Endothelial cell of umbilical vein (primary cell): ENCODE results near the gene NPPB. TPM values are rescaled to one million over a fixed set of nuclear protein-coding genes. Genes with fewer than 3 reads are reported as not detected.

ENCODE experiments used
- BruUV-seq: library from RNA; stranded (reverse); fragments of 400-500 nt; replicated peaks from 2 replicates; lab custom pipeline; 2021; lab: Mats Ljungman, UMichigan
- CTCF ChIA-PET: fragments of 300-600, 350-600 bp; sonication (Branson Sonifier 250); formaldehyde crosslinking; loops from one replicate; lab custom pipeline; 2021; ENCODE audit warnings: antibody characterized with exemption, inconsistent platforms; lab: Charles Lee
- POLR2A ChIA-PET: fragments of 300-600, 350-600 bp; sonication (Branson Sonifier 250); formaldehyde crosslinking; loops from one replicate; lab custom pipeline; 2021; ENCODE audit warnings: antibody characterized with exemption, inconsistent platforms; lab: Charles Lee
- DNase-seq: peaks from one replicate; pipeline ENCODE4 v3.0.0-alpha.2; 2011; ENCODE audit warnings: low read depth, low spot score
- FAIRE-seq: peaks from 2 replicates; lab custom pipeline; 2011; peaks lifted over from hg19 to GRCh38; lab: Jason Lieb, UNC
- H2AFZ ChIP-seq: 2 replicates; pipeline ENCODE4 v1.6.0; 2012; ENCODE audit warnings: low read depth, low read length, control low read depth, inconsistent platforms
- H3K27ac ChIP-seq: 2 replicates; pipeline ENCODE4 v1.5.1; 2011; ENCODE audit warnings: low read depth, mild to moderate bottlenecking, control low read depth, low read length, moderate library complexity; ENCODE audit not compliant: insufficient read depth
- H3K27me3 ChIP-seq, 2 experiments: 2 replicates each; pipeline versions ENCODE4 v1.6.0 to v1.6.1; 2011; ENCODE audit warnings: low read length in 2 of 2, mixed read lengths in 1 of 2; ENCODE audit not compliant: control insufficient read depth in 2 of 2, insufficient read depth in 2 of 2
- H3K36me3 ChIP-seq, 2 experiments: 2 replicates in 1 of 2; 3 replicates in 1 of 2; pipeline ENCODE4 v1.5.1; 2011; ENCODE audit warnings: low read length in 2 of 2, mild to moderate bottlenecking in 1 of 2, moderate library complexity in 1 of 2; ENCODE audit not compliant: control insufficient read depth in 2 of 2, insufficient read depth in 2 of 2; ENCODE audit errors: extremely low read depth in 1 of 2
- H3K4me1 ChIP-seq: 3 replicates; pipeline ENCODE4 v1.5.1; 2011; ENCODE audit warnings: mild to moderate bottlenecking, low read length; ENCODE audit not compliant: control insufficient read depth, insufficient read depth; ENCODE audit errors: extremely low read depth
- H3K4me2 ChIP-seq: 2 replicates; pipeline ENCODE4 v1.6.1; 2011; ENCODE audit warnings: low read length, control low read depth, mixed read lengths; ENCODE audit not compliant: insufficient read depth
- H3K4me3 ChIP-seq, 3 experiments: fragments of 200-600 bp in 1 of 3; sonication (generic), shearing (Covaris generic) in 1 of 3; replicated peaks in 1 of 3; 2 replicates each; pipeline ENCODE4 v1.5.1; 2011 to 2016; ENCODE audit warnings: control low read depth in 3 of 3, low read length in 3 of 3, mild to moderate bottlenecking in 2 of 3, inconsistent platforms in 1 of 3, low read depth in 1 of 3, moderate library complexity in 1 of 3; ENCODE audit not compliant: insufficient read depth in 1 of 3
- H3K79me2 ChIP-seq: 2 replicates; pipeline ENCODE4 v1.6.0; 2012; ENCODE audit warnings: low read length, inconsistent platforms; ENCODE audit not compliant: control insufficient read depth, insufficient read depth
- H3K9ac ChIP-seq: replicated peaks from 2 replicates; pipeline ENCODE3; 2011; ENCODE audit warnings: low read length, control low read depth; ENCODE audit not compliant: insufficient read depth; ENCODE audit errors: extremely low read depth
- H3K9me1 ChIP-seq: replicated peaks from 3 replicates; pipeline ENCODE4 v1.6.0; 2011; ENCODE audit warnings: mild to moderate bottlenecking, low read length; ENCODE audit not compliant: control insufficient read depth, insufficient read depth; ENCODE audit errors: extremely low read depth
- H3K9me3 ChIP-seq: replicated peaks from 2 replicates; pipeline ENCODE4 v1.5.1; 2012; ENCODE audit warnings: low read length, inconsistent platforms; ENCODE audit not compliant: control insufficient read depth, insufficient read depth
- H4K20me1 ChIP-seq: replicated peaks from 2 replicates; pipeline ENCODE3; 2011; ENCODE audit warnings: mild to moderate bottlenecking, low read length; ENCODE audit not compliant: control insufficient read depth, insufficient read depth; ENCODE audit errors: extremely low read depth
- CTCF ChIP-seq, 2 donors: IDR thresholded peaks; 1 replicate in 1 of 2; 2 replicates in 1 of 2; pipeline ENCODE4 v1.5.1; 2011; ENCODE audit warnings: low read length in 2 of 2, mild to moderate bottlenecking in 2 of 2, moderate library complexity in 2 of 2, control low read depth in 1 of 2, inconsistent platforms in 1 of 2, low read depth in 1 of 2; ENCODE audit not compliant: insufficient read depth in 1 of 2; ENCODE audit errors: extremely low read depth in 1 of 2
- EZH2 ChIP-seq: IDR thresholded peaks from 2 replicates; pipeline ENCODE4 v1.6.1; 2012; ENCODE audit warnings: borderline replicate concordance, low read depth, mild to moderate bottlenecking, moderate library complexity, low read length, inconsistent platforms; ENCODE audit not compliant: severe bottlenecking
- FOS ChIP-seq: IDR thresholded peaks from 2 replicates; pipeline ENCODE4 v1.6.1; 2011; ENCODE audit warnings: mild to moderate bottlenecking, low read length, moderate library complexity, borderline replicate concordance; ENCODE audit not compliant: insufficient read depth
- GATA2 ChIP-seq: IDR thresholded peaks from 2 replicates; pipeline ENCODE4 v1.7.0; 2011; ENCODE audit warnings: low read depth, mild to moderate bottlenecking, moderate library complexity, mixed read lengths, low read length; ENCODE audit not compliant: insufficient read length, insufficient read depth
- JUN ChIP-seq: IDR thresholded peaks from 2 replicates; pipeline ENCODE4 v1.6.1; 2011; ENCODE audit warnings: borderline replicate concordance, low read depth; ENCODE audit not compliant: insufficient read length, insufficient read depth
- MYC ChIP-seq: IDR thresholded peaks from one replicate; pipeline ENCODE4 v1.6.1; 2011; ENCODE audit warnings: mild to moderate bottlenecking, low read depth, low read length
- POLR2A ChIP-seq: IDR thresholded peaks from 2 replicates; pipeline ENCODE4 v1.6.1; 2012; ENCODE audit warnings: low read depth, mild to moderate bottlenecking, control low read depth, low read length
- POLR2AphosphoS5 ChIP-seq: IDR thresholded peaks from 2 replicates; pipeline ENCODE4 v1.6.1; 2012; ENCODE audit warnings: low read depth, mild to moderate bottlenecking, control low read depth, low read length, moderate library complexity; ENCODE audit not compliant: insufficient read depth
- dilution Hi-C: fragments of 300-500 bp; cut with MboI; formaldehyde crosslinking; loops from one replicate; pipeline ENCODE4 v1.15.0; 2019; ENCODE audit warnings: low sequenced_read_pairs; ENCODE audit not compliant: extremely low pct_ligation_motif_present
- intact Hi-C: fragments of 100-400 bp; cut with micrococcal nuclease; formaldehyde crosslinking; loops from one replicate; pipeline ENCODE4 v1.10.0; 2022
- polyA plus RNA-seq, 4 experiments: library from polyadenylated mRNA; depleted of rRNA in 3 of 4; stranded (reverse) in 3 of 4; unstranded in 1 of 4; fragments of >200 nt; gene quantifications; 2 replicates each; pipeline versions ENCODE4 v1.2.1 to v1.2.3, GENCODE V29; 2011 to 2012; ENCODE audit warnings: missing spikeins in 1 of 4
- total RNA-seq: library from RNA; stranded (reverse); gene quantifications from 2 replicates; pipeline ENCODE4 v1.2.3, GENCODE V29; 2021
- TF ChIP-seq, protein P1 (sequence below): IDR thresholded peaks from 2 replicates; pipeline ENCODE4 v1.6.1; 2011; ENCODE audit not compliant: insufficient read depth, insufficient read length

The NPPB gene
- total and polyA plus RNA-seq, 2 donors (not counting 3 experiments of a cell fraction or from before 2014, with no cell fraction given): not detected

DNA sequence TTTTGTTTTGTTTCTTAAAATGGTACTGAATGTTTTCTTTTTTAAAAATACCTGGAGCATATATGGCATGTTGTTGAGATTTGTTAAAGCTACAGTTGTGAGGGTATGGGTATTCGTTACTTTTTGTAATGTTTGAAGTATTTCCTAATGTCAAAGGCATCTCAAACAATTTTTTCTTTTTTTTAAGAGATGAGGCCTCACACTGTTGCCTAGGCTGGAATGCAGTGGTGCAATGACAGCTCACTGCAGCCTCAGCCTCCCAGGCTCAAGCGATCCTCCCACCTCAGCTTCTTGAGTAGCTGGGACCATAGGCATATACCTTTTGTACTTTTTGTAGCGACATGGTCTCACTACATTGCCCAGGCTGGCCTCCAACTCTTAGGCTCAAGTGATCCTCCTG is 36.7 kb downstream of the NPPB start:
- CTCF ChIA-PET: interaction anchor here (0.9 to 1.5 kb wide), 3 partner anchors 15 to 145 kb away, joined by 4 to 5 read pairs (median 4); no protein-coding TSS in a partner anchor

More for the DNA sequence above, 36.7 kb downstream of the NPPB start:
- BruUV-seq: no TSS peak
- POLR2A ChIA-PET: interaction anchor here (0.7 to 1.0 kb wide), 2 partner anchors 24 to 87 kb away, joined by 3 to 6 read pairs; no protein-coding TSS in a partner anchor
- Histone ChIP-seq H3K4me1 (peaks cover 17% of the 10 kb centered on the region), H3K9ac (no peak overlapping the region), H4K20me1 (no peaks in the 10 kb centered on the region), H3K36me3 (peaks cover 29 to 33% of the 10 kb centered on the region in 2 experiments), H3K27me3 (no peaks in the 10 kb centered on the region), H3K4me2 (peak overlapping the region; percentile 17), H3K27ac (peak overlapping the region; percentile 79), H3K9me3 (no peaks in the 10 kb centered on the region), H2AFZ (no peak overlapping the region), H3K79me2 (no peaks in the 10 kb centered on the region), H3K9me1 (no peaks in the 10 kb centered on the region), H3K4me3 (no peak overlapping the region)
- dilution Hi-C loops (no loop called here), intact Hi-C loops (no loop called here)
- FAIRE-seq: peak; percentile 18
- DNase-seq: no peak
- TF ChIP-seq CTCF (IDR thresholded peaks at IDR 0.05; ENCODE audit: extremely low read depth in 1 of 2, insufficient read depth in 1 of 2, low read depth in 1 of 2, low read length in 2 of 2): no peak
- TF ChIP-seq JUN: no peak
- TF ChIP-seq, protein P1, sequence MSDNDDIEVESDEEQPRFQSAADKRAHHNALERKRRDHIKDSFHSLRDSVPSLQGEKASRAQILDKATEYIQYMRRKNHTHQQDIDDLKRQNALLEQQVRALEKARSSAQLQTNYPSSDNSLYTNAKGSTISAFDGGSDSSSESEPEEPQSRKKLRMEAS: no peak
- TF ChIP-seq EZH2: no peak
- no peak for TF ChIP-seq GATA2
- no peak for TF ChIP-seq POLR2A
- no peak for TF ChIP-seq MYC
- TF ChIP-seq FOS: no peak
- TF ChIP-seq POLR2AphosphoS5: no peak
